Vagina (tissue), 2 donors: ENCODE measurements around the gene NPAS3. TPM values are rescaled to one million over a fixed set of nuclear protein-coding genes. Genes with fewer than 3 reads are reported as not detected.

ENCODE experiments used
- DNase-seq, 2 donors: peaks; one replicate each; pipeline ENCODE4 v3.0.0-alpha.2; 2017; ENCODE audit errors: extremely low spot score in 2 of 2
- H3K27ac ChIP-seq: fragments of 200-600 bp; sonication (generic); one replicate; pipeline ENCODE4 v1.5.1; 2019
- H3K27me3 ChIP-seq: fragments of 200-600 bp; sonication (generic); one replicate; pipeline ENCODE4 v1.5.1; 2019
- H3K36me3 ChIP-seq, 2 donors: fragments of 200-600 bp; sonication (generic); one replicate each; pipeline ENCODE4 v1.5.1; 2017 to 2019
- H3K4me1 ChIP-seq: fragments of 200-600 bp; sonication (generic); one replicate; pipeline ENCODE4 v1.5.1; 2019
- H3K4me3 ChIP-seq, 2 donors: fragments of 200-600 bp; sonication (generic); 1 replicate in 1 of 2; 2 replicates in 1 of 2; pipeline ENCODE4 v1.5.1; 2016 to 2019
- H3K9me3 ChIP-seq: fragments of 200-600 bp; sonication (generic); one replicate; pipeline ENCODE4 v1.5.1; 2019
- CTCF ChIP-seq, 3 experiments: fragments of 450-650 bp in 2 of 3; fragments of 200-600 bp in 1 of 3; sonication (generic) in 1 of 3; IDR thresholded peaks; one replicate each; pipeline ENCODE4 v1.5.1; 2017 to 2019; ENCODE audit warnings: antibody characterized with exemption in 3 of 3, mild to moderate bottlenecking in 2 of 3, moderate library complexity in 2 of 3
- POLR2A ChIP-seq, 2 donors: fragments of 450-650 bp; IDR thresholded peaks; one replicate each; pipeline ENCODE4 v1.6.1; 2017; ENCODE audit warnings: antibody characterized with exemption in 2 of 2, mild to moderate bottlenecking in 2 of 2, moderate library complexity in 2 of 2
- POLR2AphosphoS5 ChIP-seq, 2 donors: sonication (generic); formaldehyde crosslinking; IDR thresholded peaks; one replicate each; pipeline ENCODE4 v1.9.0; 2017; ENCODE audit warnings: antibody characterized with exemption in 2 of 2, mild to moderate bottlenecking in 2 of 2, low read depth in 1 of 2; ENCODE audit not compliant: insufficient read depth in 1 of 2
- intact Hi-C: fragments of 100-400 bp; cut with DNase I; formaldehyde crosslinking; loops from one replicate; pipeline ENCODE4 v1.15.1; 2023
- total RNA-seq: library from RNA; depleted of rRNA; stranded (reverse); fragments of >200 nt; gene quantifications from one replicate; pipeline ENCODE4 v1.2.3, GENCODE V29; 2016

Gene NPAS3
- total RNA-seq, 1 donor from 2014 or later: 1.2 TPM

GRCh38 chr14:33126433-33126832 is 187.8 kb downstream of the NPAS3 start:
- no peak overlapping the region for H3K27ac ChIP-seq
- H3K4me3 ChIP-seq: no peak overlapping the region
- no peaks in the 10 kb centered on the region for H3K4me1 ChIP-seq
- H3K27me3 ChIP-seq: no peaks in the 10 kb centered on the region
- TF ChIP-seq CTCF (IDR thresholded peaks at IDR 0.05) (no peak), POLR2AphosphoS5 (IDR thresholded peaks at IDR 0.05; ENCODE audit: insufficient read depth in 1 of 2, low read depth in 1 of 2) (no peak), POLR2A (IDR thresholded peaks at IDR 0.05) (no peak)
- intact Hi-C loops: no loop called here
- no peak for DNase-seq
- H3K9me3 ChIP-seq: no peaks in the 10 kb centered on the region
- no peaks in the 10 kb centered on the region for H3K36me3 ChIP-seq

GRCh38 chr14:33127531-33127930 is 188.9 kb downstream of the NPAS3 start:
- Histone ChIP-seq H3K27ac (no peak overlapping the region), H3K4me1 (no peaks in the 10 kb centered on the region), H3K4me3 (no peak overlapping the region), H3K9me3 (no peaks in the 10 kb centered on the region), H3K36me3 (no peaks in the 10 kb centered on the region), H3K27me3 (no peaks in the 10 kb centered on the region)
- no peak for DNase-seq
- TF ChIP-seq POLR2AphosphoS5 (IDR thresholded peaks at IDR 0.05; ENCODE audit: insufficient read depth in 1 of 2, low read depth in 1 of 2): no peak
- TF ChIP-seq POLR2A (IDR thresholded peaks at IDR 0.05): no peak
- TF ChIP-seq CTCF (IDR thresholded peaks at IDR 0.05): no peak
- intact Hi-C loops: no loop called here

- intact Hi-C loops: no loop called here
These were observed 193.1 kb downstream of the NPAS3 start for GRCh38 chr14:33131801-33132200.

GRCh38 chr14:33134162-33134561 is 195.5 kb downstream of the NPAS3 start:
- no peak for DNase-seq
- Histone ChIP-seq H3K27me3 (no peaks in the 10 kb centered on the region), H3K9me3 (no peaks in the 10 kb centered on the region), H3K4me3 (no peak overlapping the region), H3K4me1 (no peaks in the 10 kb centered on the region), H3K36me3 (no peaks in the 10 kb centered on the region), H3K27ac (no peak overlapping the region)
- TF ChIP-seq POLR2A (IDR thresholded peaks at IDR 0.05) (no peak), CTCF (IDR thresholded peaks at IDR 0.05) (no peak), POLR2AphosphoS5 (IDR thresholded peaks at IDR 0.05; ENCODE audit: insufficient read depth in 1 of 2, low read depth in 1 of 2) (no peak)
- intact Hi-C loops: no loop called here

More at GRCh38 chr14:33131801-33132200, 193.1 kb downstream of the NPAS3 start:
- Histone ChIP-seq H3K4me3 (no peak overlapping the region), H3K27ac (no peak overlapping the region), H3K4me1 (no peaks in the 10 kb centered on the region), H3K9me3 (no peaks in the 10 kb centered on the region), H3K36me3 (no peaks in the 10 kb centered on the region), H3K27me3 (no peaks in the 10 kb centered on the region)
- DNase-seq: no peak
- no peak for TF ChIP-seq POLR2A (IDR thresholded peaks at IDR 0.05)
- TF ChIP-seq CTCF (IDR thresholded peaks at IDR 0.05): no peak
- no peak for TF ChIP-seq POLR2AphosphoS5 (IDR thresholded peaks at IDR 0.05; ENCODE audit: insufficient read depth in 1 of 2, low read depth in 1 of 2)

GRCh38 chr14:33134975-33135374 is 196.3 kb downstream of the NPAS3 start:
- no peaks in the 10 kb centered on the region for H3K9me3 ChIP-seq
- no peaks in the 10 kb centered on the region for H3K4me1 ChIP-seq
- DNase-seq: no peak
- H3K27me3 ChIP-seq: no peaks in the 10 kb centered on the region
- no peak for TF ChIP-seq POLR2AphosphoS5 (IDR thresholded peaks at IDR 0.05; ENCODE audit: insufficient read depth in 1 of 2, low read depth in 1 of 2)
- no peak for TF ChIP-seq POLR2A (IDR thresholded peaks at IDR 0.05)
- no peak for TF ChIP-seq CTCF (IDR thresholded peaks at IDR 0.05)
- no peak overlapping the region for H3K4me3 ChIP-seq
- H3K27ac ChIP-seq: no peak overlapping the region
- no peaks in the 10 kb centered on the region for H3K36me3 ChIP-seq
- intact Hi-C loops: no loop called here
